Astrocyte of the hippocampus (primary cell): ENCODE results near the gene ACLY.
"Not testable (repeated sequence)": the region's sequence is repeated elsewhere in the genome, so short reads cannot be mapped to it uniquely, and the experiment has no call there.

Experiments
- DNase-seq: peaks from one replicate; pipeline ENCODE4 v3.0.0; 2011; ENCODE audit warnings: low read depth, low spot score

ACLY gene

GRCh38 chr17:41912925-41913324, 5.8 kb downstream of the ACLY start:
- no peak for DNase-seq

- peak; percentile 97 for DNase-seq
Observed at GRCh38 chr17:41910701-41911391, 7.9 kb downstream of the ACLY start.

GRCh38 chr17:41909088-41909487, 9.7 kb downstream of the ACLY start:
- DNase-seq: no peak

- peak; percentile 13 for DNase-seq
Observed at GRCh38 chr17:41907633-41908539, 10.9 kb downstream of the ACLY start.

GRCh38 chr17:41907185-41907556, 11.6 kb downstream of the ACLY start:
- peak; percentile 92 for DNase-seq

GRCh38 chr17:41906465-41907184, 12.1 kb downstream of the ACLY start:
- DNase-seq: no peak

- no peak for DNase-seq
Observed at GRCh38 chr17:41905172-41905571, 13.6 kb downstream of the ACLY start.

GRCh38 chr17:41904242-41904841, 14.4 kb downstream of the ACLY start:
- no peak for DNase-seq

GRCh38 chr17:41901646-41902045, 17.1 kb downstream of the ACLY start:
- DNase-seq: no peak

- DNase-seq: no peak
Observed at GRCh38 chr17:41896726-41897125, 22.0 kb downstream of the ACLY start.

- peak; percentile 79 for DNase-seq
Observed at GRCh38 chr17:41895617-41896016, 23.1 kb downstream of the ACLY start.

GRCh38 chr17:41894791-41895331, 23.9 kb downstream of the ACLY start:
- DNase-seq: peak; percentile 69

GRCh38 chr17:41893384-41893783, 25.4 kb downstream of the ACLY start:
- DNase-seq: no peak

- no peak for DNase-seq
Observed at GRCh38 chr17:41892021-41892376, 26.8 kb downstream of the ACLY start.

- DNase-seq: no peak
Observed at GRCh38 chr17:41891135-41892020, 27.4 kb downstream of the ACLY start.

GRCh38 chr17:41888332-41888965, 30.3 kb downstream of the ACLY start:
- no peak for DNase-seq

- DNase-seq: peak; percentile 56
Observed at GRCh38 chr17:41885733-41886132, 33.0 kb downstream of the ACLY start.

GRCh38 chr17:41882756-41883155, 36.0 kb downstream of the ACLY start:
- DNase-seq: no peak

- no peak for DNase-seq
Observed at GRCh38 chr17:41880130-41880529, 38.6 kb downstream of the ACLY start.

GRCh38 chr17:41874293-41874670, 44.5 kb downstream of the ACLY start:
- not testable (repeated sequence) for DNase-seq
